Ascending aorta (tissue), 2 donors: ENCODE measurements around the gene MYOT. TPM values are rescaled to one million over a fixed set of nuclear protein-coding genes. Genes with fewer than 3 reads are reported as not detected.
A peak's percentile ranks its signal among the peaks of the same experiment; 100 is the strongest.

ENCODE experiments used
- DNase-seq, 2 donors: peaks; one replicate each; pipeline ENCODE4 v3.0.0-alpha.2; 2019; ENCODE audit warnings: low spot score in 2 of 2
- H3K27ac ChIP-seq, 2 donors: fragments of 200-600 bp; sonication (generic); one replicate each; pipeline ENCODE4 v1.5.1; 2016 to 2017; ENCODE audit warnings: mild to moderate bottlenecking in 1 of 2
- H3K27me3 ChIP-seq: fragments of 200-600 bp; sonication (generic); one replicate; pipeline ENCODE4 v1.5.1; 2017
- H3K36me3 ChIP-seq, 2 donors: fragments of 200-600 bp; sonication (generic); one replicate each; pipeline ENCODE4 v1.5.1; 2016
- H3K4me1 ChIP-seq, 2 donors: fragments of 200-600 bp; sonication (generic); one replicate each; pipeline ENCODE4 v1.5.1; 2016 to 2017; ENCODE audit warnings: mild to moderate bottlenecking in 1 of 2
- H3K4me3 ChIP-seq, 2 donors: fragments of 200-600 bp; sonication (generic); one replicate each; pipeline ENCODE4 v1.5.1; 2016 to 2017; ENCODE audit warnings: mild to moderate bottlenecking in 1 of 2
- H3K9me3 ChIP-seq, 2 donors: fragments of 200-600 bp; sonication (generic); one replicate each; pipeline ENCODE4 v1.5.1; 2016
- CTCF ChIP-seq, 3 experiments: fragments of 200-600 bp in 2 of 3; fragments of 450-650 bp in 1 of 3; sonication (generic) in 2 of 3; IDR thresholded peaks; one replicate each; pipeline ENCODE4 v1.5.1; 2016 to 2019; ENCODE audit warnings: antibody characterized with exemption in 3 of 3, mild to moderate bottlenecking in 1 of 3, moderate library complexity in 1 of 3
- intact Hi-C: fragments of 100-400 bp; cut with DNase I; formaldehyde crosslinking; loops from one replicate; pipeline ENCODE4 v1.15.1; 2023
- total RNA-seq: library from RNA; depleted of rRNA; stranded (reverse); fragments of >200 nt; gene quantifications from one replicate; pipeline ENCODE4 v1.1.0, GENCODE V29; 2016

Gene MYOT
- total RNA-seq, 1 donor from 2014 or later: 12.3 TPM

GRCh38 chr5:137890845-137891244 is 23.2 kb downstream of the MYOT start:
- TF ChIP-seq CTCF (IDR thresholded peaks at IDR 0.05): no peak
- Histone ChIP-seq H3K4me3 (no peak overlapping the region), H3K27me3 (no peaks in the 10 kb centered on the region), H3K9me3 (no peaks in the 10 kb centered on the region), H3K4me1 (peaks cover 0 to 5% of the 10 kb centered on the region in 2 donors), H3K36me3 (no peaks in the 10 kb centered on the region), H3K27ac (no peak overlapping the region)
- DNase-seq: no peak
- intact Hi-C loops: no loop called here

GRCh38 chr5:137891849-137892248 is 24.2 kb downstream of the MYOT start:
- Histone ChIP-seq H3K27ac (no peak overlapping the region), H3K9me3 (no peaks in the 10 kb centered on the region), H3K4me1 (peaks cover 0 to 5% of the 10 kb centered on the region in 2 donors), H3K27me3 (no peaks in the 10 kb centered on the region), H3K4me3 (no peak overlapping the region), H3K36me3 (no peaks in the 10 kb centered on the region)
- intact Hi-C loops: no loop called here
- DNase-seq: no peak
- peak in 1 of 3 experiments; percentile 12 for TF ChIP-seq CTCF (IDR thresholded peaks at IDR 0.05)

GRCh38 chr5:137894586-137894985 is 26.9 kb downstream of the MYOT start:
- H3K4me3 ChIP-seq: no peak overlapping the region
- no peaks in the 10 kb centered on the region for H3K27me3 ChIP-seq
- H3K9me3 ChIP-seq: no peaks in the 10 kb centered on the region
- DNase-seq: no peak
- H3K4me1 ChIP-seq: no peaks in the 10 kb centered on the region
- no peak for TF ChIP-seq CTCF (IDR thresholded peaks at IDR 0.05)
- no peak overlapping the region for H3K27ac ChIP-seq
- no peaks in the 10 kb centered on the region for H3K36me3 ChIP-seq
- intact Hi-C loops: no loop called here

- no peak overlapping the region for H3K27ac ChIP-seq
- no peaks in the 10 kb centered on the region for H3K9me3 ChIP-seq
- no peak for DNase-seq
- no peaks in the 10 kb centered on the region for H3K36me3 ChIP-seq
- intact Hi-C loops: no loop called here
- H3K4me1 ChIP-seq: no peaks in the 10 kb centered on the region
- H3K27me3 ChIP-seq: no peaks in the 10 kb centered on the region
- no peak overlapping the region for H3K4me3 ChIP-seq
- TF ChIP-seq CTCF (IDR thresholded peaks at IDR 0.05): no peak
Measured at GRCh38 chr5:137896560-137896959, 28.9 kb downstream of the MYOT start.

GRCh38 chr5:137899493-137899892 is 31.8 kb downstream of the MYOT start:
- intact Hi-C loops: no loop called here
- H3K27me3 ChIP-seq: no peaks in the 10 kb centered on the region
- H3K36me3 ChIP-seq: no peaks in the 10 kb centered on the region
- no peaks in the 10 kb centered on the region for H3K9me3 ChIP-seq
- no peak overlapping the region for H3K27ac ChIP-seq
- no peak for DNase-seq
- no peaks in the 10 kb centered on the region for H3K4me1 ChIP-seq
- no peak for TF ChIP-seq CTCF (IDR thresholded peaks at IDR 0.05)
- no peak overlapping the region for H3K4me3 ChIP-seq
